Epithelial cell of esophagus (primary cell): ENCODE data around the gene RRAS.

Experiments used
- DNase-seq: peaks from one replicate; pipeline ENCODE4 v3.0.0; 2010; ENCODE audit warnings: low read depth
- H3K4me3 ChIP-seq: 2 replicates; pipeline ENCODE4 v1.5.1; 2011; ENCODE audit warnings: mild to moderate bottlenecking, low read length, control low read depth
- TF ChIP-seq, protein P1 (sequence below): IDR thresholded peaks from 2 replicates; pipeline ENCODE4 v1.5.1; 2011; ENCODE audit warnings: low read depth, mild to moderate bottlenecking, low read length, control low read depth, inconsistent platforms; ENCODE audit not compliant: insufficient read depth; ENCODE audit errors: missing control alignments

RRAS gene

DNA sequence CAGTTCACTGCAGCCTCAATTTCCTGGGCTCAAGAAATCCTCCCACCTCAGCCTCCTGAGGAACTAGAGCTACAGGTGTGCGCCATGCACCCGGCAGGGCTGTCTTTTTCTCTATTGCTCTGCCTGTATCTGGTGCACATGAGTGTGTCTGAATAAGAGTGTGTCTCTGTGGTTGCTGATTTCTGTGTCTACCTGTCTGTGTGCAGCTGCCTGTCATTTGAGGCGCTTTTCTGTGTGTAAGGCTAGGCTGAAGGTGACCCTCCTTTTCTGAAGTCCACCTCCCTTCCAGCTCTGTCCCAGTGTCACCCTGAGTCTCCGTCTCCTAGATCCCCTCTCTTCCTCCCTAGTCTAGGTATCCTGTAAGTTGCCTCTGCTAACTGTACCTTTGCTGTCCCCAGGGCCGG, 50.4 kb downstream of the RRAS start:
- TF ChIP-seq, protein P1, sequence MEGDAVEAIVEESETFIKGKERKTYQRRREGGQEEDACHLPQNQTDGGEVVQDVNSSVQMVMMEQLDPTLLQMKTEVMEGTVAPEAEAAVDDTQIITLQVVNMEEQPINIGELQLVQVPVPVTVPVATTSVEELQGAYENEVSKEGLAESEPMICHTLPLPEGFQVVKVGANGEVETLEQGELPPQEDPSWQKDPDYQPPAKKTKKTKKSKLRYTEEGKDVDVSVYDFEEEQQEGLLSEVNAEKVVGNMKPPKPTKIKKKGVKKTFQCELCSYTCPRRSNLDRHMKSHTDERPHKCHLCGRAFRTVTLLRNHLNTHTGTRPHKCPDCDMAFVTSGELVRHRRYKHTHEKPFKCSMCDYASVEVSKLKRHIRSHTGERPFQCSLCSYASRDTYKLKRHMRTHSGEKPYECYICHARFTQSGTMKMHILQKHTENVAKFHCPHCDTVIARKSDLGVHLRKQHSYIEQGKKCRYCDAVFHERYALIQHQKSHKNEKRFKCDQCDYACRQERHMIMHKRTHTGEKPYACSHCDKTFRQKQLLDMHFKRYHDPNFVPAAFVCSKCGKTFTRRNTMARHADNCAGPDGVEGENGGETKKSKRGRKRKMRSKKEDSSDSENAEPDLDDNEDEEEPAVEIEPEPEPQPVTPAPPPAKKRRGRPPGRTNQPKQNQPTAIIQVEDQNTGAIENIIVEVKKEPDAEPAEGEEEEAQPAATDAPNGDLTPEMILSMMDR, result no peak
- H3K4me3 ChIP-seq, result no peak overlapping the region
- DNase-seq, result no peak

DNA sequence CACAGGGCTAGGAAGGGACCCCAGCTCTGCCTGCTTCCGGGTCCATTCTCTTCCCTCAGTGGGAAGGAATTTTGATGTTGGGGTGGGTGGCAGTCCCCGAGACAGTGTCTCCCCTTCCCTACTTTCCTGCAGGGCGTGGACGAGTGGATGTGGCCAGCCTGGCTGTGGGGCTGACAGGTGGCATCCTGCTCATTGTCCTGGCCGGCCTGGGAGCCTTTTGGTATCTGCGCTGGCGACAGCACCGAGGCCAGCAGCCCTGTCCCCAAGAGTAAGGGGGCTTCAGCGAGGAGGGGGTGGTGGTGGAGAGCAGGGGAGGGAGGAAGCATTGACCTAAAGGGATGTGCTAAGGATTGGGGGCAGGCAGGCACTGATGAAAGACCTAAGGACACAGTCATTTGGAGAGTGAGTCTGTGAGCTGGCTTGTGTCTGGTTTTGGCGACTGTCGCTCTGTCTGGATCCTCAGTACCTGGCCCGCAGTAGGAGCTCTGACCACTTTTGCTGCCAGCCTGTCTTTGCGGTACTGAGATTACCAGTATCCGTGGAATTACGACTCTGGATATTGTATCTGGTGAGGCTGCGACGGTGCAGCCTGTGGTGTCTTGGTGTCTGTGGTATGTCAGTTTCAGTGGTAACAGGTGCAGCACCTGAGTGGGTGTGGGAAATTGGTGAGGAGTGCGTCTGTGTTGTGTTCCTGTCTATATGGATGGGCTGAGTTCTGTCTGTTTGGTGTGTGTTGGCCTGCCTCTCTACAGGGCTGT, 51.4 kb downstream of the RRAS start:
- DNase-seq, result no peak
- no peak overlapping the region for H3K4me3 ChIP-seq
- TF ChIP-seq, protein P1, result no peak

DNA sequence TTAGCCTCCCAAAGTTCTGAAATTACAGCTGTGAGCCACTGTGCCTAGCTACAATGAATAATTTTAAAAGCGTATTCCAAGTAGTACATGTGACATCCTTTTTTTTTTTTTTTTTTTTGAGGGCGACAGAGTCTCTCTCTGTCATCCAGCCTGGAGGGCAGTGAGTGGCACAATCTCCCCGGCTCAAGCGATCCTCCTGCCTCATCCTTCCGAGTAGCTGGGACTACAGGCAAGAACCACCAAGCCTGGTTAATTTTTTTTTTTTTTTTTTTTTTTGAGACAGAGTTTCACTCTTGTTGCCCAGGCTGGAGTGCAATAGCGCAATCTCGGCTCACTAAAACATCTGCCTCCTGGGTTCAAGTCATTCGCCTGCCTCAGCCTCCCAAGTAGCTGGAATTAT, 52.7 kb downstream of the RRAS start:
- TF ChIP-seq, protein P1, result no peak
- H3K4me3 ChIP-seq, result no peak overlapping the region
- DNase-seq, result no peak
